ENCODE results near the gene KRT82. TPM values are rescaled to one million over a fixed set of nuclear protein-coding genes. Genes with fewer than 3 reads are reported as not detected.

The KRT82 gene
- total RNA-seq, 2 donors from 2014 or later = not detected

DNA sequence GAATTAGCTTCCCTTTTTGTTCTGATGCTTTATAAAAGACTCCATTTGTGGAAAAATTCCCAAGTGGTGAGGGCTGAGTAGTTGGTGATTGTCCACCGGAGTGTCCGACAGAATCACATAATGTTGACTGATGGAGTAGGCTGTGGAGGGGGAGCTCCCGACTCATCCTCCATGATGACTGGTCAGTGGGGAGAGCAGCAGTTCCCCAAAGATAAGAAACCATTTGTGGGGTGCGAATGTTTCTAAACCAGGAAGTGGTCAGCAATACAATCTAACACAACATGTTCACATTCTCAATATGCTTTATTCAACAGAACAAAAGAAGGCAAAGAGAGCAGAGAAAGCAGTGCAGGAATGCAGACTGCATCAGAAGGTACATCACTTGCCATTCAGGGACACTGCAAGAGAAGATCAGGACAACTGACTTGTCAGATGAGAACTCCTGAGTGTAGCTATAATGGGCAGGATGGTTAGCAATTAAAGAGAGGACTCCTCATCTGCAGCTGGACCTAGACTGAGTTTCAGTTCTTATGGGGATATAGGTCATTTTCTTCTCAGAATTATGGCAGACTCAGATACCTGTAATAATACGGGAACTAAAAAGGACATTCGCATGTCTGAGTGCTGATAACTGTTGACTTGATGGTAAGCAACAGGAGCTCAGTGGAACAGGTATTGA, 40.4 kb upstream of the KRT82 start:
- 85% methylated on average over 6 of the region's 6 CpGs for WGBS
- H3K4me1 ChIP-seq (replicated peaks) = no peaks in the 10 kb centered on the region
- no peak for DNase-seq (ENCODE audit: low spot score)
- intact Hi-C loops (cut with DNase I) = no loop called here
- no peak overlapping the region for H3K4me3 ChIP-seq
- no peaks in the 10 kb centered on the region for H3K9me3 ChIP-seq
- TF ChIP-seq, protein P1, sequence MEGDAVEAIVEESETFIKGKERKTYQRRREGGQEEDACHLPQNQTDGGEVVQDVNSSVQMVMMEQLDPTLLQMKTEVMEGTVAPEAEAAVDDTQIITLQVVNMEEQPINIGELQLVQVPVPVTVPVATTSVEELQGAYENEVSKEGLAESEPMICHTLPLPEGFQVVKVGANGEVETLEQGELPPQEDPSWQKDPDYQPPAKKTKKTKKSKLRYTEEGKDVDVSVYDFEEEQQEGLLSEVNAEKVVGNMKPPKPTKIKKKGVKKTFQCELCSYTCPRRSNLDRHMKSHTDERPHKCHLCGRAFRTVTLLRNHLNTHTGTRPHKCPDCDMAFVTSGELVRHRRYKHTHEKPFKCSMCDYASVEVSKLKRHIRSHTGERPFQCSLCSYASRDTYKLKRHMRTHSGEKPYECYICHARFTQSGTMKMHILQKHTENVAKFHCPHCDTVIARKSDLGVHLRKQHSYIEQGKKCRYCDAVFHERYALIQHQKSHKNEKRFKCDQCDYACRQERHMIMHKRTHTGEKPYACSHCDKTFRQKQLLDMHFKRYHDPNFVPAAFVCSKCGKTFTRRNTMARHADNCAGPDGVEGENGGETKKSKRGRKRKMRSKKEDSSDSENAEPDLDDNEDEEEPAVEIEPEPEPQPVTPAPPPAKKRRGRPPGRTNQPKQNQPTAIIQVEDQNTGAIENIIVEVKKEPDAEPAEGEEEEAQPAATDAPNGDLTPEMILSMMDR (IDR thresholded peaks at IDR 0.05) = no peak
- no peak for TF ChIP-seq POLR2AphosphoS5 (IDR thresholded peaks at IDR 0.05)
- TF ChIP-seq POLR2A (IDR thresholded peaks at IDR 0.05) = no peak
- H3K36me3 ChIP-seq = no peaks in the 10 kb centered on the region
- no peak overlapping the region for H3K27ac ChIP-seq
- no peaks in the 10 kb centered on the region for H3K27me3 ChIP-seq (replicated peaks; ENCODE audit: insufficient read depth)

DNA sequence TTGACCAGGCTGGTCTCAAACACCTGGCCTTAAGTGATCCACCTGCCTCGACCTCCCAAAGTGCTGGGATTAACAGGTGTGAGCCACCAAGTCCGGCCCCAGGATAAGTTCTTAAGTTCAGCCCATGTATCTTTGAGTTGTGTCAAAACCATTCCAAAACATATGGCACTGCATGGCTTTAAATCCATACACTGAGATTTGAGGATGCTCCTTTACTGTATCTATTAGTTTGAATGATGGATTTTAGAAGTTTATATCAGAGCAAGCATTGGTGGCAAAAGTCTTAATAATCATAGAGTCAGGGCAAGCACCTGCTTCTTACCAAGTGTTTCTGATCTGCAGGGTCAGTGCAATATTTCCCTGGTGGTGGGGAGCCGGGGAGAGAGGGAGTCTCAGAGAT, 39.7 kb upstream of the KRT82 start:
- no peak for DNase-seq (ENCODE audit: low spot score)
- TF ChIP-seq POLR2AphosphoS5 (IDR thresholded peaks at IDR 0.05) (no peak), POLR2A (IDR thresholded peaks at IDR 0.05) (no peak)
- TF ChIP-seq, protein P1 (IDR thresholded peaks at IDR 0.05) = no peak
- Histone ChIP-seq H3K36me3 (no peaks in the 10 kb centered on the region), H3K4me1 (replicated peaks) (no peaks in the 10 kb centered on the region), H3K4me3 (no peak overlapping the region), H3K27me3 (replicated peaks; ENCODE audit: insufficient read depth) (no peaks in the 10 kb centered on the region), H3K9me3 (no peaks in the 10 kb centered on the region), H3K27ac (no peak overlapping the region)
- WGBS = 71% methylated on average over 3 of the region's 3 CpGs
- intact Hi-C loops (cut with DNase I) = no loop called here

DNA sequence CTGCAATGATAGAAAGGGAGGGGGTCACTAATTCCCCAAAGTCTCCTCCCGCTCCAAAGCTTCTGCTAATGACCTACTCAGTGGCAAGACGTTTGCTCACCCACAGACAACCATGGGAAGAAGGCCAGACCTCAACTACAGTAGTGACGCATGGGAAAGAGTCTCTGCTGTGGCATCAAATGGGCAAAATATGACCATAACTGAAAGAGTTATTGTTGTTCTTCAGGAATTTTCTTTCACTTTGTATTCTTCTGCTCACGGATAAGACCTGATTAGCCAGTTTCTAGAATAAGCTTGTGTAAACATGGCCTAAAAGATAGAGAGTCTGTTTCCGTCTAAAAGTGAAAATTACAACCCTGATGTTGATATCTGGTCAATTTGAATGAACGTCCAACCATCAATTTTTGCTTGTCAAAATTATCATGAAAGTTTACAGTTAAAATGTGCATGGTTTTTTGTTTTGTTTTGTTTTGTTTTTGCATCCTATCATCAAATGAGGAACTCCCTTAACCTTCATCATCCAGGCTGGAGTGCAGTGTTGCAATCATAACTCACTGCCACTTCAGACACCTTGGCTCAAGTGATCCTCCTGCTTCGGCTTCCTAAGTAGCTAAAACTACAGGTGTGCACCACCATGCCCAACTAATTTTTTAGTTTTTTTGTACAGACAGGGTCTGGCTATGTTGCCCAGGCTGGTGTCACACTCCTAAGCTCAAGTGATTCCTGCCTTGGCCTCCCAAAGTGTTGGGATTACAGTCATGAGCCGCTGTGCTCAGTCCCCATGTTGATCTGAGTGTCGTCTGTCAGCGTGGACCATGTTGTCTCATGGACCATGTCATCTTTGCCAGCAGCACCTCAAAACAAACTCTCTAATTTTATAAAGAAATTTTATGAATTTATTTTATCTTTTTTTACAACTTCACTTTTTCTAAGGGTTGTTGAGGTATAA, 38.8 kb upstream of the KRT82 start:
- intact Hi-C loops (cut with DNase I) = no loop called here
- Histone ChIP-seq H3K36me3 (no peaks in the 10 kb centered on the region), H3K27ac (peak overlapping the region in 1 of 2 donors; percentile 12), H3K9me3 (no peaks in the 10 kb centered on the region), H3K4me1 (replicated peaks) (no peaks in the 10 kb centered on the region), H3K4me3 (no peak overlapping the region), H3K27me3 (replicated peaks; ENCODE audit: insufficient read depth) (no peaks in the 10 kb centered on the region)
- TF ChIP-seq, protein P1 (IDR thresholded peaks at IDR 0.05) = no peak
- TF ChIP-seq POLR2AphosphoS5 (IDR thresholded peaks at IDR 0.05) = peak; percentile 52
- TF ChIP-seq POLR2A (IDR thresholded peaks at IDR 0.05) = no peak
- WGBS = 63% methylated on average over 10 of the region's 10 CpGs
- DNase-seq (ENCODE audit: low spot score) = no peak

DNA sequence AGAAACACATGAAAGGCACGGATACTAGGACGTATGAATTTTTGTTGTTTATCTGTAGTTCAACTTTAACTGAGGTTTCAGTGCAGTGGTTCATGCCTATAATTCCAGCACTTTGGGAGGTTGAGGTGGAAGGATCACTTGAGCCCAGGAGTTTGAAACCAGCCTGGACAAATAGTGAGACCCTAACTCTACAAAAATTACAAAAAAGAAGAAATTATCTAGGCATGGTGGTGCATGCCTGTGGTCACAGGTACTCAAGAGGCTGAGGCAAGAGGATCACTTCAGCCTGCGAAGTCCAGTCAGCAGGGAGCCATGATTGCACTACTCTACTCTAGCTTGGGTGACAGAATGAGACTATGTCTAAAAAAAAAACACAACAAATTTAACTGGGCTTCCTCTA, 37.8 kb upstream of the KRT82 start:
- no peaks in the 10 kb centered on the region for H3K27me3 ChIP-seq (replicated peaks; ENCODE audit: insufficient read depth)
- H3K9me3 ChIP-seq = no peaks in the 10 kb centered on the region
- H3K36me3 ChIP-seq = no peaks in the 10 kb centered on the region
- 97% methylated on average over 3 of the region's 3 CpGs for WGBS
- no peak for TF ChIP-seq POLR2AphosphoS5 (IDR thresholded peaks at IDR 0.05)
- TF ChIP-seq, protein P1 (IDR thresholded peaks at IDR 0.05) = no peak
- no peak for TF ChIP-seq POLR2A (IDR thresholded peaks at IDR 0.05)
- H3K27ac ChIP-seq = no peak overlapping the region
- intact Hi-C loops (cut with DNase I) = no loop called here
- H3K4me3 ChIP-seq = no peak overlapping the region
- no peaks in the 10 kb centered on the region for H3K4me1 ChIP-seq (replicated peaks)
- DNase-seq (ENCODE audit: low spot score) = no peak

Measured in prostate gland (tissue), 2 donors.